Aorta (tissue), 5 donors: ENCODE data around the gene CNST. TPM values are rescaled to one million over a fixed set of nuclear protein-coding genes. Genes with fewer than 3 reads are reported as not detected.
"Not testable (repeated sequence)": the region's sequence is repeated elsewhere in the genome, so short reads cannot be mapped to it uniquely, and the experiment has no call there.

Source experiments
- ATAC-seq: fragments of 200-7000 bp; cut with Tn5 transposase; one replicate; pipeline ENCODE4 v1.9.1; 2022; ENCODE audit warnings: moderate library complexity; ENCODE audit not compliant: low FRiP score
- DNase-seq, 2 donors: peaks; one replicate each; pipeline ENCODE4 v3.0.0-alpha.2; 2020
- H3K27ac ChIP-seq, 2 donors: one replicate each; pipeline ENCODE4 v1.5.1; 2013; ENCODE audit warnings: low read length in 2 of 2, mild to moderate bottlenecking in 2 of 2, moderate library complexity in 2 of 2, control low read depth in 1 of 2, inconsistent platforms in 1 of 2, low read depth in 1 of 2
- H3K27me3 ChIP-seq, 2 donors: one replicate each; pipeline ENCODE4 v1.6.1; 2013; ENCODE audit warnings: control low read depth in 1 of 2, low read length in 1 of 2, mild to moderate bottlenecking in 1 of 2, moderate library complexity in 1 of 2; ENCODE audit not compliant: insufficient read depth in 2 of 2, control insufficient read depth in 1 of 2
- H3K36me3 ChIP-seq, 2 donors: one replicate each; pipeline ENCODE4 v1.6.1; 2013; ENCODE audit warnings: control low read depth in 1 of 2, low read length in 1 of 2, mild to moderate bottlenecking in 1 of 2; ENCODE audit not compliant: insufficient read depth in 2 of 2, control insufficient read depth in 1 of 2
- H3K4me1 ChIP-seq, 2 donors: one replicate each; pipeline ENCODE4 v1.6.1; 2013; ENCODE audit warnings: low read length in 2 of 2, control low read depth in 1 of 2, mild to moderate bottlenecking in 1 of 2, moderate library complexity in 1 of 2; ENCODE audit not compliant: insufficient read depth in 2 of 2, control insufficient read depth in 1 of 2
- H3K4me3 ChIP-seq, 2 donors: one replicate each; pipeline ENCODE4 v1.5.1; 2013; ENCODE audit warnings: low read length in 2 of 2, control low read depth in 1 of 2, mild to moderate bottlenecking in 1 of 2
- H3K9me3 ChIP-seq: one replicate; pipeline ENCODE4 v1.6.1; 2013; ENCODE audit warnings: mild to moderate bottlenecking, low read length; ENCODE audit not compliant: control insufficient read depth
- WGBS, 2 donors: extraction: QIAGEN DNeasy Blood & Tissue Kit; methylation state at CpG; one replicate each; pipeline ENCODE4 v1.1.7; 2013; 5-methylcytosine and 5-hydroxymethylcytosine counted together
- intact Hi-C, 2 donors: fragments of 100-400 bp; cut with DNase I; formaldehyde crosslinking; loops; one replicate each; pipeline versions ENCODE4 v1.14.2 to v1.15.0; 2022
- polyA plus RNA-seq, 2 donors: library from polyadenylated mRNA; stranded (reverse); fragments of 200-250 nt; gene quantifications; one replicate each; pipeline ENCODE4 v1.2.3, GENCODE V29; 2013
- total RNA-seq, 2 donors: library from RNA; stranded (reverse); fragmentation: NEBNext Ultra II Directional; extraction: Animal tissue kit (Norgen Biotek cat#: 25700); gene quantifications; one replicate each; pipeline ENCODE4 v1.2.1, GENCODE V29; 2021
- donor health status: healthy with polysubstance abuse.
- donor health status: Bipolar disorder and iron deficiency.
- donor health status: DM: no; HTN: no; CAD: no.
- donor health status: DM: no; HTN: no; CAD: no.
- donor health status: DM: yes; HTN: yes; CAD: no.

CNST gene
- total and polyA plus RNA-seq, 4 donors = 6.9 to 27.8 (median 16.1) TPM

- H3K27ac ChIP-seq = no peak overlapping the region
- 83 to 87% methylated on average over 13 of the region's 13 CpGs for WGBS, 2 donors
Observed at GRCh38 chr1:246632281-246633168, 66.3 kb downstream of the CNST start.

GRCh38 chr1:246634659-246635058, 68.4 kb downstream of the CNST start:
- not testable (repeated sequence) for H3K27me3 ChIP-seq, H3K4me3 ChIP-seq, H3K9me3 ChIP-seq, DNase-seq, H3K4me1 ChIP-seq, H3K36me3 ChIP-seq, H3K27ac ChIP-seq, ATAC-seq
- WGBS, 2 donors = 96 to 97% methylated on average over 18 to 26 of the region's 26 CpGs
- intact Hi-C loops = loop anchor here in 1 of 2 donors (5.0 kb wide), 1 partner anchor 67 kb away; the partner anchor contains the start of genes CNST and TFB2M

More at GRCh38 chr1:246632281-246633168, 66.3 kb downstream of the CNST start:
- Histone ChIP-seq H3K4me3 (no peak overlapping the region), H3K27me3 (no peaks in the 10 kb centered on the region), H3K9me3 (no peaks in the 10 kb centered on the region), H3K36me3 (no peaks in the 10 kb centered on the region), H3K4me1 (no peaks in the 10 kb centered on the region)
- no peak for DNase-seq
- ATAC-seq = no peak
- intact Hi-C loops = loop anchor here in 1 of 2 donors (5.0 kb wide), 1 partner anchor 65 kb away; the partner anchor contains the start of genes CNST and TFB2M

- no peak overlapping the region for H3K27ac ChIP-seq
- DNase-seq = no peak
- H3K36me3 ChIP-seq = peaks cover 0 to 3% of the 10 kb centered on the region in 2 donors
- intact Hi-C loops = no loop called here
- no peak overlapping the region for H3K4me3 ChIP-seq
- H3K27me3 ChIP-seq = no peaks in the 10 kb centered on the region
- H3K4me1 ChIP-seq = no peaks in the 10 kb centered on the region
- no peak for ATAC-seq
- 87 to 92% methylated on average over 16 of the region's 16 CpGs for WGBS, 2 donors
- H3K9me3 ChIP-seq = no peaks in the 10 kb centered on the region
Observed at GRCh38 chr1:246638941-246639655, 72.8 kb downstream of the CNST start.

- peaks cover 0 to 7% of the 10 kb centered on the region in 2 donors for H3K36me3 ChIP-seq
Observed at GRCh38 chr1:246639732-246640131, 73.5 kb downstream of the CNST start.

GRCh38 chr1:246640747-246641146, 74.5 kb downstream of the CNST start:
- no peak overlapping the region for H3K4me3 ChIP-seq
- H3K27ac ChIP-seq = no peak overlapping the region
- H3K27me3 ChIP-seq = no peaks in the 10 kb centered on the region
- 64 to 69% methylated on average over 2 of the region's 2 CpGs for whole genome bisulfite sequencing, 2 donors
- no peaks in the 10 kb centered on the region for H3K4me1 ChIP-seq
- DNase-seq (no peak), ATAC-seq (no peak)
- peaks cover 0 to 7% of the 10 kb centered on the region in 2 donors for H3K36me3 ChIP-seq
- no peaks in the 10 kb centered on the region for H3K9me3 ChIP-seq
- intact Hi-C loops = no loop called here

More at GRCh38 chr1:246639732-246640131, 73.5 kb downstream of the CNST start:
- 87 to 91% methylated on average over 9 of the region's 9 CpGs for WGBS, 2 donors
- H3K9me3 ChIP-seq = no peaks in the 10 kb centered on the region
- no peak for ATAC-seq
- DNase-seq = no peak
- no peak overlapping the region for H3K4me3 ChIP-seq
- intact Hi-C loops = no loop called here
- H3K27ac ChIP-seq = no peak overlapping the region
- H3K27me3 ChIP-seq = no peaks in the 10 kb centered on the region
- no peaks in the 10 kb centered on the region for H3K4me1 ChIP-seq

- WGBS, 2 donors = 3 to 5% methylated on average over 2 of the region's 2 CpGs
- Histone ChIP-seq H3K4me1 (no peaks in the 10 kb centered on the region), H3K27ac (no peak overlapping the region), H3K4me3 (no peak overlapping the region), H3K27me3 (no peaks in the 10 kb centered on the region), H3K9me3 (no peaks in the 10 kb centered on the region), H3K36me3 (peaks cover 0 to 7% of the 10 kb centered on the region in 2 donors)
- DNase-seq (no peak), ATAC-seq (no peak)
- intact Hi-C loops = no loop called here
Observed at GRCh38 chr1:246641394-246641793, 75.1 kb downstream of the CNST start.

- DNase-seq (no peak), ATAC-seq (no peak)
- 88 to 99% methylated on average over 6 of the region's 6 CpGs for WGBS, 2 donors
- Histone ChIP-seq H3K36me3 (peaks cover 0 to 10% of the 10 kb centered on the region in 2 donors), H3K9me3 (no peaks in the 10 kb centered on the region), H3K27ac (no peak overlapping the region), H3K4me1 (no peaks in the 10 kb centered on the region), H3K4me3 (no peak overlapping the region), H3K27me3 (no peaks in the 10 kb centered on the region)
- intact Hi-C loops = no loop called here
Observed at GRCh38 chr1:246642719-246643118, 76.5 kb downstream of the CNST start.

- no peak overlapping the region for H3K4me3 ChIP-seq
Observed at GRCh38 chr1:246647113-246647512, 80.9 kb downstream of the CNST start.

More at GRCh38 chr1:246647113-246647512, 80.9 kb downstream of the CNST start:
- intact Hi-C loops = no loop called here
- peaks cover 0 to 6% of the 10 kb centered on the region in 2 donors for H3K36me3 ChIP-seq
- H3K27ac ChIP-seq = no peak overlapping the region
- no peaks in the 10 kb centered on the region for H3K9me3 ChIP-seq
- 30 to 39% methylated on average over 10 of the region's 10 CpGs for WGBS, 2 donors
- DNase-seq = peak in 1 of 2 donors; percentile 55
- H3K27me3 ChIP-seq = no peaks in the 10 kb centered on the region
- peak; percentile 52 for ATAC-seq
- no peaks in the 10 kb centered on the region for H3K4me1 ChIP-seq
